ENCODE measurements around the gene MEF2A.

DNA sequence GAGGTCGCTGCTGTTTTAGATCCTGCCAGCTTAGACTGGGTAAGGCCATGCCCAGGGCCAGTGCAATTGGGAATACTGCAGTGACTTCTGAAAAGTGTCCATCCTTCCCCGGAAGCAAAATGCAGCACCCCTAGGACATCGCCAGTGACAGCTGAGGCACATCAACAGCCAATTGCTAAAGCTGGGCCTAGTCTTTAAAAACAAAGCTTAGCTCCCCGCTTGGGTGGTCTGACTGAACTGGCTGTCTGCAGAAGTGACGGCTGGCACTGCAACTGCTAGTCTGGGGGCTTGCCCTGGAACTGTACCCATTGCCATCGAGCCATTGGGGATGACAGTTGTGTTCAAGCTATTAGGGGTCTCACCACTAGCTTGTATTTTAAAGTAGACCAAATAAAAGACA, 163.1 kb downstream of the MEF2A start:
- TF ChIP-seq RBM17 (IDR thresholded peaks at IDR 0.05; ENCODE audit: borderline replicate concordance, low read depth, low read length) (no peak), RBBP5 (IDR thresholded peaks at IDR 0.05; ENCODE audit: borderline replicate concordance, insufficient read depth, low read length, poor library complexity, severe bottlenecking) (no peak), ZNF143 (CRISPR knock-in tag; IDR thresholded peaks at IDR 0.05) (no peak), KDM5B (IDR thresholded peaks at IDR 0.05; ENCODE audit: insufficient replicate concordance, low read depth, low read length) (no peak), NFATC3 (IDR thresholded peaks at IDR 0.05) (no peak), YY1 (IDR thresholded peaks at IDR 0.05; ENCODE audit: borderline replicate concordance in 1 of 3, control insufficient read depth in 1 of 3, extremely low read depth in 1 of 3, insufficient read depth in 3 of 3, insufficient read length in 1 of 3, insufficient replicate concordance in 2 of 3, low read depth in 1 of 3, low read length in 2 of 3) (no peak)

All from K562 (cell line).